ENCODE results near the gene DEFB113. TPM values are rescaled to one million over a fixed set of nuclear protein-coding genes. Genes with fewer than 3 reads are reported as not detected.
"Not testable (repeated sequence)": the region's sequence is repeated elsewhere in the genome, so short reads cannot be mapped to it uniquely, and the experiment has no call there.

The DEFB113 gene, protein sequence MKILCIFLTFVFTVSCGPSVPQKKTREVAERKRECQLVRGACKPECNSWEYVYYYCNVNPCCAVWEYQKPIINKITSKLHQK
- total RNA-seq: not detected

DNA sequence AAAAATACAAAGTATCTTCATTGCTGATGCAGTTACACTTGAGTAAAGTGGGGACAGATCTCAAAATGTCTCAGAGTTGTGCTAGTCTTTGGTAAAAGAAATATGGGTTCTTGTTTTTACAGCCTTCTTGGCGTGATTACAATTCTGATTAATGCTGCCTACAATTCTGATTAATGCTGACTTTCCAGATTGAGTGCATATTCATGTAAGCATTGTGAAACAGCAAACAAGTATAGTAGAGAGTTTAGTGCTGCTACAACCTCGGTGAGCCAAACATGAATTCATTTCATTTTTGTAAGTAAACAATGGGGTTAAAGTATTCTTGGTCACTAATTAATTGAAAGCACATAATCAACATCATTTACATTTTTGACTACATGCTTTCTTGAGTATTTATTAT is at the start of gene DEFB113:
TSS of gene DEFB113 (minus strand) at position 21 of the 400 bp plus-strand sequence. CDS start at position 21, 0 bp downstream.
- ATAC-seq (no peak), DNase-seq (ENCODE audit: low spot score) (no peak)

DNA sequence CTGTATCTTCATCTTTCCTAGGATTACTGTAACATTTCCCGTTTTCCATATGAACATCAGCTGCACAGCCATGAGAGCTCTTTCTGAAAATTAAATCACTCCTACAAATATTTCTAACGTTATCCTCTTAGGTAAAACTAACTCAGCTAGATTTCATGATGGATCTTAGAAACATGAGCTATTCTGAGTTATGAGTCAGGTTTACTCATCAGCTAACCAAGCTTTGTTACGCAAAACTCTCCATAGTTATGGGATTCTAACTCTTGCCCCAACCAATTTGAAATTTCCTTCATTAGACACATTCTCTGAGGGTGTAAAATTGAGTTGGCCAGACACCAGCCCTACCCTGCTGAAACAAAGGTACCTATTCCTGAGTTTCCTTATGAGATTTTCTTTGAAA is 38.4 kb upstream of the DEFB113 start:
- ATAC-seq (no peak), DNase-seq (ENCODE audit: low spot score) (no peak)

DNA sequence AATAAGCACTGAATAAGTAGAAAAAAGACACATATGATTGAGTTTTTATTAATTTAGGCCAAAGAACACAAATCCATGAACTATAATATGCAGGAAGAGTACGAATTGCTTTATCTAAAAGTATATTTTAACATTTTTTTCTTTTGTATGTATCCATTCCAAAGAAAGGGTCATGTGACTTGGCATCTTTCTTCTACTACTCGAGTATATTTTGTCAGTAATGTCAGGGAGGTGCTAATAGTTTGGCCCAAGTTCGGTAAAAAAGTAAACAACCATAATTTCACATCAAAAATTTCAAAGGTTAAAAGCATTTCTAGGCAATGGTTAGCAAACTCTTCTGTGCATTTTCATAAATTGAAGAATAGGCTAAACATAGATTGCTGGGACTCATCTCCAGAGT is 33.7 kb upstream of the DEFB113 start:
- no peak for ATAC-seq

DNA sequence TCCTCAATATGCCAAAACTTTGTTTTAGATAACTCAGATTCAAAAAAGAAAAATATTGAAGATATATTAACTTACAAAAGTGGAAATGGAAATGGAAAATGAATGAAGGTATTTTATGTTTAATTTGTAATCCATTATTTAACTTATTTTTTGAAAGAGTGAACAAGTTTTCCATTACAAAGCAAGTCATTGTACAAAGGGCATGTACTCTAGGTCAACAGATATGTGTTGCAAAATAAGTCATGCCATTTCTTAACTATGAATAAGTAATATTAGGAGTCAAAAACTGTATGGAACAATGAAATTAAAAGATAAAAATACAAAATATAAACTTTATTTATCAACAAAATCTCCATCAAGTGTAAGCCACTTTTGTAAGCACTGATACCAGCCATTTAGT is 25.9 kb upstream of the DEFB113 start:
- ATAC-seq: peak; percentile 52
- no peak for DNase-seq (ENCODE audit: low spot score)

More for the DNA sequence above, 33.7 kb upstream of the DEFB113 start:
- DNase-seq (ENCODE audit: low spot score): no peak

DNA sequence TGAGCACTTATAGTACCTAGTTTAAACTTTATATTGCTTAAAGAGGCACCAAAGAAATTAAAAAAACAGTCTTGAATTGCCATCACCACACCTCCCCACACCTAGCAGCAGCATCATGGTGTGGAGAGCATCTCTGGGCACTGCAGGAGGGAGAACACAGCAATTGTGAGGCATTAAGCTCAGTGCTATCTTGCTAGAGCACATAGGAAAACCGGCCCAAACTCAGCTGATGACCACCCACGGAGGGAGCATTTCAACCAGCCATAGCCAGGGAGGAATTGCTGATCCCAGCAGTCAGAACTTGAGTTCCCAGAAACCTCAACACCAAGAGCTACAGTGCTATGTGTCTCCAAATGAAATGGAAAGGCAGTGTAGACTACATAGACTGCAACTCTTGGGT is 19.5 kb upstream of the DEFB113 start:
- no peak for DNase-seq (ENCODE audit: low spot score)
- no peak for ATAC-seq

DNA sequence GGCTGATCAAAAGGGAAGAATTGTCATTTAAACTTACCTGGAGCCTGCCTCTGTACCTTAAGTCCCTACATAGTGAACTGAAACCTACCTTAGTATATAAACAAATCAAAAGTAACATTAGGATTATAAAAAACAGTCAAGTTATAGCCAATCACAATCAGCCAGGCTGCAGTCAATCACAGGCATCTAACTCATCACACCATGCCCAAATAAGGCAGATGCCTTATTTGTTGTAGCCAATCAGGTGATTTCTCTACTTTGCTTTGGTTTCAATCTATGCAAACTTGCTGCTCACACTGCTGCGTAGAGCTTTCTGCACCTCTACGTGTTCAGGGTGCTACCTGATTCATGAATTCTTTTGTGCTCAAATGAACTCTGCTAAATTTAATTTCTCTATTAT is 18.3 kb upstream of the DEFB113 start:
- ATAC-seq (no peak), DNase-seq (ENCODE audit: low spot score) (no peak)

DNA sequence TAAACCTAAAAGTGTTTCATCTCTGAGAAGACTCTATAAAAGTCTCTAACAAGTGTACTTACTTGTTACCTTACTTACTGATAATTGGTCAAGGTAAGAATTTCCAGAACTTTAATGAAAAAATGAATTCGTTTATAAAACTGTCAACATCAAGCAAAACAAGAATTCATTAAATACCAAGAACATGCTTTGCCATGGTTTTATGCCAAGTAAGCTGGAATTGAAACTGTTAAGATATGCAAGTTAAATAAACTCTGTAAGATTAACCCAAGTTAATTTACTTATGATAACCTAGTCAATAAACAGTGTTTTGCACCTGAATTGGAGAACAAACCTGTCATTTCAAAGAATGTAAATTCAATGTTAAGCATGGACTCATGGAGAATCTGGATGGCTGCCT is 17.1 kb upstream of the DEFB113 start:
- DNase-seq (ENCODE audit: low spot score): no peak

DNA sequence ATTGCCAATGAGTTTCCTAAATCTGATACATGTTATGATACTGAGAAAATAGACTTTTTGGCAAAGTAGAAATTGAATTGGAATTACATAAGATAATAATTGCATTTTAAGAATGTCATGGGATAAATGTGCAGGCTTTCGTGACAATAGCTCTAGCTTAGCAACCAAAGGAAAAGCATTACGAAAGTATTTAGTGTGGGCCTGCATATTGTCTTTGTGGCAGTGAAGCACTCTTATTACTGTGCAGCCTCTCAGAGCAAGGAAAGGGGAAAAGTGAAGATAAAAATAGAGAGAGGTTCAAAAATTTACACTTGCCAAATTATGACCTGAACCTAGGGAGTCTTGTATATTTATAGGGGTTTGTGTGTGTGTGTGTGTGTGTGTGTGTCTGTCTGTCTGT is 12.6 kb upstream of the DEFB113 start:
- no peak for ATAC-seq
- DNase-seq (ENCODE audit: low spot score): no peak

More for the DNA sequence above, 17.1 kb upstream of the DEFB113 start:
- no peak for ATAC-seq

DNA sequence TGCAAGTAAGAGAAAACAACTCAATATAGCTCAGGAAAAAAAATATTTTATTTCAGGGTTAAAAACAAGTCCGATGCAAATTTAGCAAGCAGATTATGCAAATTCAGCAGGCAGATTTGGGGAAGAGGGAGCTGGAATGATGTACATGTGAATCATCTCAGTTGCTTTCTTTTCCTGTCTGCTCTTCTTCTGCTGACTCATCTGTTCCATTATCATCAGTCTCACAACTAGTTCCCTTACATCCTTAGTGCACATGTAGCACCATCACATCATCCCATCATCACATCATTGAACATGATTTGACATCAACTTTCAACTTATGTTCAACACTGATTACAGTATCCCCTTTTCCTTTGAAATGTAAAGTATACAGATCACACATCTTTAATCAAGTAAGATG is 11.5 kb upstream of the DEFB113 start:
- DNase-seq (ENCODE audit: low spot score): no peak
- ATAC-seq: no peak

DNA sequence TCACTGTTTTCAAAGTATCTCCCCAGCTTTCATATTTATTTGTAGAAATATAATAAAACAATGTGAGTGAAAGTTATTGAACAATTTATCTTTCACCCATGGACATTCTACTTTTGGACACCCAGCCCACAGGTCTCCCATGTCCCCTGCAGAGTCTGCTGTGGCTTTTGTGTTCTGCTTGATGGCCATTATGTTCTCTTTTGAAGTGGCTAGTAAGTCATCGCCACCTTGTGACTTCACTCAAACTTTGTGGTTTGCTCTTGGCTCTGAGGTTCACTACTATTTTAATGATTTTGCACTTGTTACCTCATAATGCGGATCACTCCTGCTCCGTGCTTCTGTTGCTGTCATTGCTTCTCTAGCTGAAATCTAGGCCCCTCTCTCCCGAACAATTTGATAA is 10.2 kb upstream of the DEFB113 start:
- no peak for DNase-seq (ENCODE audit: low spot score)
- no peak for ATAC-seq

DNA sequence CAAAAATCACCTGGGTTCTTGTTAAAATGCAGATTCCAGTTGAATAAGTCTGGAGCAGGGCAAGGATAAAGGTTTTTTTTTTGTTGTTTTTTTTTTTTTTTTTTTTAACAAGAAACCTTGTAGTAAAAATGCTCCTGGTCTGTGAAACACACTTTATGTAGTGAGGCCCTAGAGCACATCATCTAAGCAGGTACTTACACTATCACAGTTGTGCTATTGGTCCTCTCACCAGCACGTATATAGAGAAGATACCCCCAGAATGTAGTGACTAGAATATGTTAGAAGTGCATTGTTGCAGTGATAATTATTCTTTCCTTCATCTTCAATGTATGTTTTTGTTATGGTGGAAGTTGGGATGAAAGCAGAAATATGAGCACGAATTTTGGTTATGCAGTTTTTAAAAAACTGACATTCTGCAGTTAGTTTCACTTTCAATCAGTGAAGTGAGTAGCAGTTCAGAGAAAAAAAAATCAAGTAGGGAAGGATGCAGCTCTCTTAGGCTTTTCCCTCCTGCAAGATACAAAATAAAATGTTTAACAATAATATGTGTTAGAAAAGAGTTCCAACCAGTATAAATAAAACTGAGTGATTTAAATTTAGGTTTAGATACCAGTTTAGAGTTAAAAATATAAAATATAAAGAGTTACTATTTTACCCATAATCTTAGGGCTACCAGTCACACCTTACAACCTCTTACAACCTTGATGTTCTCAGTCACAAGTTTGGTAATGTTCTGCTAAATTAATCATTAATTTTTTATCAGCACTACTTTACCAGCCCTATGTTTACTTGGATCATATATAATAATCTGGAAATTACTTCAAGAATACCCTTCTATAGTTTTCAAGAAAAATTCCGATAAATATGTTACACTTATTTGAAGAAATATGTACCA is 9.2 kb upstream of the DEFB113 start:
- DNase-seq (ENCODE audit: low spot score) (no peak), ATAC-seq (peak; percentile 52)

DNA sequence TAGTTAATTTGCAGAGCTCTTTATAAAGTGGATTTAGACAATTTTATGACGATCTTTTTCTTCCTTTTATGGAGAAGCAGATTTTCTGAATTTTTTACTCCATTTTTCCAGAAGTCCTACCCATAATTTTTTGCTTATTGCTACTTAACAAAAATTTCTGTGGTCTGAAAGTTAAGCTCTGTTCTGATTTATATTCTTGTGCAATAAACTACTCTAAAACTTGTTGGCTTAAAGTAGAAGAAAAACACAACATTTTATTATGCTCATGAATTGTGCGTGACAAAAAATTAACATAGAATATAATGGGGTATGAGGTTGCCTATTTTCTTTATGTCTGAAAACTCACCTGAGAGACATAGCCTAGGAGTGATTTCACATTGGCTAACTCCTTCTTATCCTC is 2.6 kb downstream of the DEFB113 start:
- DNase-seq (ENCODE audit: low spot score) (no peak), ATAC-seq (no peak)

DNA sequence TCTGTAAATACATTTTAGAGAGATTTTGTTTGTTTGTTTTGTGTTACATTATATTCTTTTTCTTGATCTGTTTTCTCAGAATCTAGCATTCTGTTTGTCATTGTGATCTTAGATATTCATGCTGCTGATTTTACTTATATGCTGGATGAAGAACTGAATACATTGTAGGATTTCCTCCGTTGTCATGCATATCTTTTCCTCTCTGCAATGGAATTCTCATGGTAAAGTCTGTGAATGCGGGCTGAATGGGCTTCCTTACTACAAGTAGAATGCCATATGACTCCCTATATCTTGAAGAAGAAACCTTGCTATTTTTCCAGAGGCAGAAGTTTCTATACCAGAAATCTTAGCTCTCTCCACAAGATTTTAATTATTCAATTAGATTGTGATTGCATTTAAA is 3.1 kb downstream of the DEFB113 start:
- DNase-seq (ENCODE audit: low spot score) (no peak), ATAC-seq (no peak)

DNA sequence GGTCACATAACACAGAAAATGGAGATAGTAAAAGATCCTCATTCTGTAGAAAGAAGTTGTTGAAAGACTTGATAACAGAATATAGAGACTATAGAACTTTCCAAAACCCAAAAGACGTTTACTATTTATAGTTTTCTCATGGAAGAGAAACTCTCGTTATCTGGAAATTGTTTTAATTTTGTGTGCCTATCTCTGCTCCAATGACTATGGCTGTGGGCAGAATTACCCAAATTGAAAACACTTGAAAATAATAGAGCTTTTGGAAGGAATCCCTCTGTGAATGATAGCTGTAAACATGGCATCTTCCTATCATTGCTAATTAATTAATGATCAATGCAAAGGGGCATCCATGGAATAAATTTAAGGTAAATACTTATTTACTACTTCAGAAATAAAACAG is 5.4 kb downstream of the DEFB113 start, which contains the start of gene DEFB114:
TSS of gene DEFB114 (minus strand) at position 101 of the 400 bp plus-strand sequence. CDS start at position 42, 59 bp downstream.
- DNase-seq (ENCODE audit: low spot score) (no peak), ATAC-seq (no peak)

DNA sequence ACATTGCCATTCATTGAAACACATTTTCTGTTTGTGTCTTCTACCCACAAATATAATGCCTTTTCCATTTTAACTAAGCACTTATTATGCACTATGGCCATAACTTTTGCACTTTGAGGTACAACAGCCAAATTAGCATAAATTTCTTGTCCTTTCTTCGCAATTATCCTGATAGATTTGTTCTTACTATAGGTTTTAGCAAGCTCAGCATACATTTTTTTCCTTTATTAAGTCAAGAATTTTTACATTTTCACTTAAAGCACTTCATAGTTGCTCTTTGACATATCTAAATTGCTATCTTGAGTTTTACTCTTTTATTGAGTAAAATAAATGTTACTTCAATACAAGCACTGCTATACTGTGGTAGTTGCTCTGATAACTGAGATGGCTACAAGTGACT is 11.2 kb downstream of the DEFB113 start:
- DNase-seq (ENCODE audit: low spot score): no peak
- no peak for ATAC-seq

DNA sequence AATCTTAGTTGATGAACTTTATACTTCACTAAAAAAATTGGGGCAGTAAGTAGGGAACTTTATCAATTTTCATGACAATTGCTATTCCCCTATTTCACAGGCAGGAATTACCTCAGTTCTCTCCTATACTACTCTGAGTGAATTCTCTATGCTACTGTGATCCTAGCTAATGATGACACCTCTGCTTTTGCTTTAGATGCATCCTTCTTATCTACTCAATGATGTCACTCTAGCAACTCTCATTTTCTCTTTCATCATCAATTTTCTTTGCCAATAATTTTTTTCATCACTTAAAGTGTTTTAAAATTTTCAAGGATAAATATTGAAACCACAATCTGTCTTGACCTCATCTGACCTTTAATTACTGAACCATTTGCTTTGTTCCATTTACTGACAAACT is 13.6 kb downstream of the DEFB113 start:
- no peak for DNase-seq (ENCODE audit: low spot score)
- ATAC-seq: no peak

DNA sequence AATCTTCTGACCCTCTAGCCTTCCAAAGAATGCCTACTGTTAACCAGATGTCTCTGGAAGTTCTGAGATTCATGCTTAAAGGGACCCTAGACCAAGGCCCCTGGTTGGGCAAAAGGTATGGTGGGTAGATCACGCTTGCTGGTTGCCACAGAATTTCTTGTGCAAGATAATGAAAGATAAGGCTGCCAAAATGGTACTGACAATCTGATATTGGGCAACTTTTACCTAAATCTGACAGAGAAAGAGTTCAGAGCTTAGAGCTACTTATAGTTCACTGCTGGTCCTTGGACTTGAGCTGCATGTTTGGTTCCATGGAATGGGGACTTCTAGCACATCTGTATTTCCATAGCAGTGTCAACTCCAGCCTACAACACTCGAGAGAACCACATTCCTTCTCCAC is 17.5 kb downstream of the DEFB113 start:
- no peak for DNase-seq (ENCODE audit: low spot score)
- no peak for ATAC-seq

DNA sequence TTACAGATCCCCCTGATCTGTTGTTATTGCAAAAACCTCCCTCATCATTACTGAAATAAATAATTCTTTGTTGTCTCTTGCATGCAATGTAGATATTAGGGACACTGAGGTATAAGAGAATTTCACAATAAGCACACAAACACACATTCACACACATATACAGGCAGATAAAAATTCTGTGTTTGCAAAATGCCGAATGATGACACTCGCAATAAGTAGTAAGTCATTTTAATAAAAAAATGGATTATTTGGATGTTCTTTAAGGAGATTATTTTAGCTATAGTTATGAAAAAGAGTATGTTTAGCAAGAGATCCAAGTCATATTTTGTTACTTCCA is 19.0 kb downstream of the DEFB113 start:
- no peak for DNase-seq (ENCODE audit: low spot score)
- ATAC-seq: no peak

DNA sequence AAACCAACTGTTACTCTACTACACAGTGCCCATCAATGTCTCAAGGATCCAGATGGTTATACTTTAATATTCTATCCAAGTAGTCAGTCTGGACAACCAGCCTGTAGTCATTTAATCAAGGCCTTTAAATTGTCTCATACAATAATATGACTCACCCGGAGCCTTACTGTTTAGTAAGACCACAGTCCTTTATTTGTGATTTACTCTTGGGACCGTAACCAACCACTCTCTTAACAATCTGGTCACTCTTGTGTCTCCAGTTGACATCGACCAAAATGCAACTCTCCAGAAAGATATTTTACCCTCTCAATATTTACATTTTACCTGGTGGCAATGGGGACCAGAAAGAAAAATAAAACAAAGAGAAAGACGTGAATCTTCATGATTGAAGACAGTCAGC is 20.4 kb downstream of the DEFB113 start:
- ATAC-seq (no peak), DNase-seq (ENCODE audit: low spot score) (no peak)

DNA sequence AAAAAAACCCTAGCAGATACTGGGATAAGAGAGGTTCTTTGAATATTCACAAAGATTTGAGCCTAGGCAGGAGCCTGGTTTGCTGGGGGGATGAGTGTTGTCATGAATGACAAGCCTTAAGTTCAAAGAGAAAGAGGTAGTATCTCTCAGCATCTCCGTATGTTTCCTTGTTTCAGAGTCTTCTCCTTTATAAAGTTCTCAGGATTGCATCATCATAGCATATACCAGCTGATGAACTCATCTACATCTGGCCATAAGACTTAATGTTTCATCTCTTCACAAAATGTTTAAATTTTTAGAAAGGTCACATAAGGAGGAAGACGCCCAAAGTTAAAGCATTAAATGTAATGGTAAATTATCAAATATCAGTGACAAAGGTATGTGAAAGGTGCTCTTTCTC is 22.6 kb downstream of the DEFB113 start:
- ATAC-seq: no peak
- DNase-seq (ENCODE audit: low spot score): no peak

DNA sequence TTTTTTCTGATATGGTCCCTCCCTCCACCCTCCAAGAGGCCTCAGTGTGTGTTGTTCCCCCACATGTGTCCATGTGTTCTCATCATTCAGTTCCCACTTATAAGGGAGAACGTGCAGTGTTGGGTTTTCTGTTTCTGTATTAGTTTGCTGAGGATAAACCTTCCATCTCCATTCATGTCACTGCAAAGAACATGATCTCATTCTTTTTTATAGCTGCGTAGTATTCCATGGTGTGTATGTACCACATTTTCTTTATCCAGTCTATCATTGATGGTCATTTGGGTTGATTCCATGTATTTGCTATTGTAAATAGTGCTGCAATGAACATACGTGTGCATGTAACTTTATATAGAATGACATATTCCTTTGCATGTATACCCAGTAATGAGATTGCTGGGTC is 25.4 kb downstream of the DEFB113 start:
- ATAC-seq; DNase-seq (ENCODE audit: low spot score): not testable (repeated sequence)

DNA sequence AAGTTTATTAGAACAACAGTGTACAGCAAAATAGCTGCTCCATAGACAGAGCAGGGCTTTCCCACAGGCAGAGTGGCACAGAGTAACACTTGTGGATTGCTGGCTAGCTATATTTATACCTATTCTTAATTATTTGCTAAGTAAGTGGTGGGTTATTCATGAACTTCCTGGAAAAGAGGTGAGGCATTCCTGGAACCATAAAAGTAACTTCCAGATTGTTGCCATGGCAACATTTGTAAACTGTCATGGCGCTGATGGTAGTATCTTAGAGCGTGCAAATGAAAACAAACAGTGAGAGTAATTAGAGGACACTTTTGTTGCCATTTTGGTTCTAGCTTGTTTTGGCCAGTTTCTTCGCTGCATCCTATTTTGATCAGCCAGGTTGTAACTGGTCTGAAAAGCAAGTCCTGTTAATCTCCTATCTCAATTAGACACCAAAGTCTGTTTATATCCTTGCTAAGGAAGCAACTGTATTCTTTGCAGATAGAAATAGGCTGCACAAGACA is 29.4 kb downstream of the DEFB113 start:
- no peak for ATAC-seq

More for the DNA sequence above, 29.4 kb downstream of the DEFB113 start:
- DNase-seq (ENCODE audit: low spot score): no peak
